ENCODE measurements around the gene RNU1-1.
A peak's percentile ranks its signal among the peaks of the same experiment; 100 is the strongest.
"Not testable (repeated sequence)": the region's sequence is repeated elsewhere in the genome, so short reads cannot be mapped to it uniquely, and the experiment has no call there.

The RNU1-1 gene

GRCh38 chr1:16521679-16522078 lies 7.6 kb upstream of the RNU1-1 start:
- H4K8ac ChIP-seq (ENCODE audit: low read length); H3K9me3 ChIP-seq (ENCODE audit: control insufficient read depth, low read length); H3K9ac ChIP-seq (ENCODE audit: low read length); H3K23ac ChIP-seq (ENCODE audit: low read length in 2 of 2); H3K4ac ChIP-seq (ENCODE audit: low read depth in 1 of 2, low read length in 2 of 2); H3K27ac ChIP-seq (ENCODE audit: low read length, poor library complexity, severe bottlenecking); DNase-seq; H4K91ac ChIP-seq (ENCODE audit: low read length); H2BK12ac ChIP-seq (ENCODE audit: low read length in 2 of 2); H3K4me1 ChIP-seq (ENCODE audit: control insufficient read depth, insufficient read depth, low read depth, low read length); H3K14ac ChIP-seq (ENCODE audit: low read length in 2 of 2); H3K4me3 ChIP-seq (ENCODE audit: insufficient read depth in 1 of 2, low read depth in 1 of 2, low read length in 2 of 2); H2BK15ac ChIP-seq (ENCODE audit: low read depth, poor library complexity, severe bottlenecking); H3K18ac ChIP-seq (ENCODE audit: low read depth in 1 of 2, low read length in 2 of 2); H2BK5ac ChIP-seq (ENCODE audit: low read depth, low read length, poor library complexity, severe bottlenecking); H2AFZ ChIP-seq (ENCODE audit: low read depth, low read length); H3K36me3 ChIP-seq (ENCODE audit: control insufficient read depth in 1 of 2, insufficient read depth in 2 of 2, low read depth in 1 of 2, low read length in 2 of 2); H3K79me1 ChIP-seq (replicated peaks; ENCODE audit: low read length, poor library complexity, severe bottlenecking); H2BK120ac ChIP-seq (ENCODE audit: low read depth, low read length); H2AK5ac ChIP-seq (ENCODE audit: low read length, severe bottlenecking); H3K4me2 ChIP-seq (ENCODE audit: low read length, poor library complexity, severe bottlenecking): not testable (repeated sequence)
- no CpG with 5 or more reads among the region's 5 CpGs for WGBS
- peaks cover 32 to 70% of the 10 kb centered on the region in 2 experiments for H3K27me3 ChIP-seq (ENCODE audit: control insufficient read depth in 1 of 2, insufficient read depth in 1 of 2, low read length in 2 of 2)

- Histone ChIP-seq H3K4me2 (ENCODE audit: low read length, poor library complexity, severe bottlenecking) (peak overlapping the region; percentile 67), H3K27ac (ENCODE audit: low read length, poor library complexity, severe bottlenecking) (no peak overlapping the region), H2AFZ (ENCODE audit: low read depth, low read length) (peak overlapping the region; percentile 39), H3K79me1 (replicated peaks; ENCODE audit: low read length, poor library complexity, severe bottlenecking) (no peaks in the 10 kb centered on the region), H3K27me3 (ENCODE audit: control insufficient read depth in 1 of 2, insufficient read depth in 1 of 2, low read length in 2 of 2) (peaks cover 32 to 65% of the 10 kb centered on the region in 2 experiments), H2BK120ac (ENCODE audit: low read depth, low read length) (no peak overlapping the region), H2BK12ac (ENCODE audit: low read length in 2 of 2) (no peak overlapping the region), H4K91ac (ENCODE audit: low read length) (no peak overlapping the region), H3K4ac (ENCODE audit: low read depth in 1 of 2, low read length in 2 of 2) (no peak overlapping the region), H3K4me1 (ENCODE audit: control insufficient read depth, insufficient read depth, low read depth, low read length) (peaks cover 8% of the 10 kb centered on the region), H3K4me3 (ENCODE audit: insufficient read depth in 1 of 2, low read depth in 1 of 2, low read length in 2 of 2) (peak overlapping the region in 1 of 2 experiments; percentile 44), H3K14ac (ENCODE audit: low read length in 2 of 2) (no peak overlapping the region), H3K9ac (ENCODE audit: low read length) (no peak overlapping the region), H3K23ac (ENCODE audit: low read length in 2 of 2) (no peak overlapping the region), H2BK5ac (ENCODE audit: low read depth, low read length, poor library complexity, severe bottlenecking) (no peak overlapping the region), H3K9me3 (ENCODE audit: control insufficient read depth, low read length) (no peaks in the 10 kb centered on the region), H2AK5ac (ENCODE audit: low read length, severe bottlenecking) (no peak overlapping the region), H3K18ac (ENCODE audit: low read depth in 1 of 2, low read length in 2 of 2) (no peak overlapping the region), H4K8ac (ENCODE audit: low read length) (no peak overlapping the region), H3K36me3 (ENCODE audit: control insufficient read depth in 1 of 2, insufficient read depth in 2 of 2, low read depth in 1 of 2, low read length in 2 of 2) (no peaks in the 10 kb centered on the region), H2BK15ac (ENCODE audit: low read depth, poor library complexity, severe bottlenecking) (no peak overlapping the region)
- 16% methylated on average over 10 of the region's 12 CpGs for WGBS
- no peak for DNase-seq
Measured at GRCh38 chr1:16521288-16521583, 7.2 kb upstream of the RNU1-1 start.

GRCh38 chr1:16520435-16521287 lies 6.6 kb upstream of the RNU1-1 start:
- H3K4me2 ChIP-seq (ENCODE audit: low read length, poor library complexity, severe bottlenecking): peak overlapping the region; percentile 67
- H3K4ac ChIP-seq (ENCODE audit: low read depth in 1 of 2, low read length in 2 of 2); H4K8ac ChIP-seq (ENCODE audit: low read length); H3K4me1 ChIP-seq (ENCODE audit: control insufficient read depth, insufficient read depth, low read depth, low read length); H3K23ac ChIP-seq (ENCODE audit: low read length in 2 of 2); H4K91ac ChIP-seq (ENCODE audit: low read length); H2BK120ac ChIP-seq (ENCODE audit: low read depth, low read length); H2BK15ac ChIP-seq (ENCODE audit: low read depth, poor library complexity, severe bottlenecking); H2AK5ac ChIP-seq (ENCODE audit: low read length, severe bottlenecking); H3K9ac ChIP-seq (ENCODE audit: low read length); H3K14ac ChIP-seq (ENCODE audit: low read length in 2 of 2); H2BK5ac ChIP-seq (ENCODE audit: low read depth, low read length, poor library complexity, severe bottlenecking); H3K79me1 ChIP-seq (replicated peaks; ENCODE audit: low read length, poor library complexity, severe bottlenecking); H3K36me3 ChIP-seq (ENCODE audit: control insufficient read depth in 1 of 2, insufficient read depth in 2 of 2, low read depth in 1 of 2, low read length in 2 of 2); H3K9me3 ChIP-seq (ENCODE audit: control insufficient read depth, low read length); H3K27ac ChIP-seq (ENCODE audit: low read length, poor library complexity, severe bottlenecking): not testable (repeated sequence)
- peak overlapping the region in 1 of 2 experiments; percentile 34 for H3K18ac ChIP-seq (ENCODE audit: low read depth in 1 of 2, low read length in 2 of 2)
- H3K4me3 ChIP-seq (ENCODE audit: insufficient read depth in 1 of 2, low read depth in 1 of 2, low read length in 2 of 2): peak overlapping the region in 1 of 2 experiments; percentile 45
- H3K27me3 ChIP-seq (ENCODE audit: control insufficient read depth in 1 of 2, insufficient read depth in 1 of 2, low read length in 2 of 2): peaks cover 32 to 60% of the 10 kb centered on the region in 2 experiments
- WGBS: 8% methylated on average over 48 of the region's 48 CpGs
- peak overlapping the region in 1 of 2 experiments; percentile 19 for H2BK12ac ChIP-seq (ENCODE audit: low read length in 2 of 2)
- H2AFZ ChIP-seq (ENCODE audit: low read depth, low read length): peak overlapping the region; percentile 64
- peak; percentile 45 for DNase-seq

- H3K14ac ChIP-seq (ENCODE audit: low read length in 2 of 2); H2AFZ ChIP-seq (ENCODE audit: low read depth, low read length); DNase-seq; H3K9me3 ChIP-seq (ENCODE audit: control insufficient read depth, low read length); H2BK120ac ChIP-seq (ENCODE audit: low read depth, low read length); H2AK5ac ChIP-seq (ENCODE audit: low read length, severe bottlenecking); H2BK5ac ChIP-seq (ENCODE audit: low read depth, low read length, poor library complexity, severe bottlenecking); H3K9ac ChIP-seq (ENCODE audit: low read length); H4K91ac ChIP-seq (ENCODE audit: low read length); H2BK12ac ChIP-seq (ENCODE audit: low read length in 2 of 2); H2BK15ac ChIP-seq (ENCODE audit: low read depth, poor library complexity, severe bottlenecking); H3K79me1 ChIP-seq (replicated peaks; ENCODE audit: low read length, poor library complexity, severe bottlenecking); H3K4me3 ChIP-seq (ENCODE audit: insufficient read depth in 1 of 2, low read depth in 1 of 2, low read length in 2 of 2); H3K27ac ChIP-seq (ENCODE audit: low read length, poor library complexity, severe bottlenecking); H3K36me3 ChIP-seq (ENCODE audit: control insufficient read depth in 1 of 2, insufficient read depth in 2 of 2, low read depth in 1 of 2, low read length in 2 of 2); H3K4me2 ChIP-seq (ENCODE audit: low read length, poor library complexity, severe bottlenecking); H3K4me1 ChIP-seq (ENCODE audit: control insufficient read depth, insufficient read depth, low read depth, low read length); H4K8ac ChIP-seq (ENCODE audit: low read length); H3K4ac ChIP-seq (ENCODE audit: low read depth in 1 of 2, low read length in 2 of 2); H3K18ac ChIP-seq (ENCODE audit: low read depth in 1 of 2, low read length in 2 of 2); H3K23ac ChIP-seq (ENCODE audit: low read length in 2 of 2): not testable (repeated sequence)
- 69% methylated on average over 4 of the region's 6 CpGs for WGBS
- peaks cover 32 to 54% of the 10 kb centered on the region in 2 experiments for H3K27me3 ChIP-seq (ENCODE audit: control insufficient read depth in 1 of 2, insufficient read depth in 1 of 2, low read length in 2 of 2)
Measured at GRCh38 chr1:16519255-16519951, 5.3 kb upstream of the RNU1-1 start.

Data from mesenchymal stem cell (in vitro differentiated cells and primary cell).